Neural progenitor cell (in vitro differentiated cells): ENCODE measurements around the gene UHRF2.

Source experiments
- EZH2 ChIP-seq: fragments of 200-600 bp; sonication (generic); IDR thresholded peaks from 2 replicates; pipeline ENCODE4 v1.6.1; 2017; ENCODE audit warnings: antibody characterized with exemption, mild to moderate bottlenecking, moderate library complexity
- EZH2phosphoT487 ChIP-seq: fragments of 200-600 bp; sonication (generic); IDR thresholded peaks from 2 replicates; pipeline ENCODE4 v1.6.1; 2017; ENCODE audit warnings: antibody characterized with exemption
- TF ChIP-seq, protein P1 (sequence below): fragments of 200-600 bp; sonication (generic); IDR thresholded peaks from 2 replicates; pipeline ENCODE4 v1.5.1; 2017; ENCODE audit warnings: antibody characterized with exemption, mild to moderate bottlenecking

DNA sequence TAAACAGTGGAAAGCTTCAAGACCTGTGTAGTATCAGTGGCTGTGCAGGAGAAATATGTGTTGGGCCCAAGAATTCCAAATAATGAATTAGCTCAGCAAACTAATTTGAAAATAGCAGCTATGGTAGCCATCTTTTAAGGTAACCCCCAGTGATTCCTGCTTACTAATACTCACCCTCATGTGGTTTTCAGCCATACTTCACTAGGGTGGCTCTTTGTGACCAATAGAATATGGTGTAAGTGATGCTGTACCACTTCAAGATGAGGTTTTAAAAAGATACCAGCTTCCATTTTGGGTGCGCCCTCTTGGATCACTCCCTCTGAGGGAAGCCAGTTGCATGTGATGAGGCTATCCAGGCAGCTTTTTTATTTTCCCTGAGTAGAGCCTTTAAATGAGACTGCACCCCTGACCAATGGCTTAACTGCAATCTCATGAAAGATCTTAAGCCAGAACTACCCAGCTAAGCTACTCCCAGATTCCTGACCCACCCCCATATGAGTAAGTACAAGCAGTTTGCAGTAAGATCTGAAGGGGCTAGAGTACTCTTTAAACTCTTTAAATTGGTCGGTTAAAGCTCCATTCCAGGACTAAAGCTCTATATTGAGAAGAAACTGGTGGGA lies 58.3 kb downstream of the UHRF2 start:
- TF ChIP-seq, protein P1, sequence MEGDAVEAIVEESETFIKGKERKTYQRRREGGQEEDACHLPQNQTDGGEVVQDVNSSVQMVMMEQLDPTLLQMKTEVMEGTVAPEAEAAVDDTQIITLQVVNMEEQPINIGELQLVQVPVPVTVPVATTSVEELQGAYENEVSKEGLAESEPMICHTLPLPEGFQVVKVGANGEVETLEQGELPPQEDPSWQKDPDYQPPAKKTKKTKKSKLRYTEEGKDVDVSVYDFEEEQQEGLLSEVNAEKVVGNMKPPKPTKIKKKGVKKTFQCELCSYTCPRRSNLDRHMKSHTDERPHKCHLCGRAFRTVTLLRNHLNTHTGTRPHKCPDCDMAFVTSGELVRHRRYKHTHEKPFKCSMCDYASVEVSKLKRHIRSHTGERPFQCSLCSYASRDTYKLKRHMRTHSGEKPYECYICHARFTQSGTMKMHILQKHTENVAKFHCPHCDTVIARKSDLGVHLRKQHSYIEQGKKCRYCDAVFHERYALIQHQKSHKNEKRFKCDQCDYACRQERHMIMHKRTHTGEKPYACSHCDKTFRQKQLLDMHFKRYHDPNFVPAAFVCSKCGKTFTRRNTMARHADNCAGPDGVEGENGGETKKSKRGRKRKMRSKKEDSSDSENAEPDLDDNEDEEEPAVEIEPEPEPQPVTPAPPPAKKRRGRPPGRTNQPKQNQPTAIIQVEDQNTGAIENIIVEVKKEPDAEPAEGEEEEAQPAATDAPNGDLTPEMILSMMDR, result no peak
- TF ChIP-seq EZH2 (no peak), EZH2phosphoT487 (no peak)
